GM12872 (cell line): ENCODE data around the gene PLEKHA1.

ENCODE experiments used
- TF ChIP-seq, protein P1 (sequence below): IDR thresholded peaks from 3 replicates; pipeline ENCODE4 v1.5.1; 2011; ENCODE audit warnings: low read depth, mild to moderate bottlenecking, low read length, moderate library complexity; ENCODE audit not compliant: insufficient read depth

Gene PLEKHA1

GRCh38 chr10:122373721-122374120, 787 bp upstream of the PLEKHA1 start:
- TF ChIP-seq, protein P1, sequence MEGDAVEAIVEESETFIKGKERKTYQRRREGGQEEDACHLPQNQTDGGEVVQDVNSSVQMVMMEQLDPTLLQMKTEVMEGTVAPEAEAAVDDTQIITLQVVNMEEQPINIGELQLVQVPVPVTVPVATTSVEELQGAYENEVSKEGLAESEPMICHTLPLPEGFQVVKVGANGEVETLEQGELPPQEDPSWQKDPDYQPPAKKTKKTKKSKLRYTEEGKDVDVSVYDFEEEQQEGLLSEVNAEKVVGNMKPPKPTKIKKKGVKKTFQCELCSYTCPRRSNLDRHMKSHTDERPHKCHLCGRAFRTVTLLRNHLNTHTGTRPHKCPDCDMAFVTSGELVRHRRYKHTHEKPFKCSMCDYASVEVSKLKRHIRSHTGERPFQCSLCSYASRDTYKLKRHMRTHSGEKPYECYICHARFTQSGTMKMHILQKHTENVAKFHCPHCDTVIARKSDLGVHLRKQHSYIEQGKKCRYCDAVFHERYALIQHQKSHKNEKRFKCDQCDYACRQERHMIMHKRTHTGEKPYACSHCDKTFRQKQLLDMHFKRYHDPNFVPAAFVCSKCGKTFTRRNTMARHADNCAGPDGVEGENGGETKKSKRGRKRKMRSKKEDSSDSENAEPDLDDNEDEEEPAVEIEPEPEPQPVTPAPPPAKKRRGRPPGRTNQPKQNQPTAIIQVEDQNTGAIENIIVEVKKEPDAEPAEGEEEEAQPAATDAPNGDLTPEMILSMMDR, result no peak

GRCh38 chr10:122374859-122375678, 561 bp downstream of the PLEKHA1 start:
- TF ChIP-seq, protein P1, result no peak

DNA sequence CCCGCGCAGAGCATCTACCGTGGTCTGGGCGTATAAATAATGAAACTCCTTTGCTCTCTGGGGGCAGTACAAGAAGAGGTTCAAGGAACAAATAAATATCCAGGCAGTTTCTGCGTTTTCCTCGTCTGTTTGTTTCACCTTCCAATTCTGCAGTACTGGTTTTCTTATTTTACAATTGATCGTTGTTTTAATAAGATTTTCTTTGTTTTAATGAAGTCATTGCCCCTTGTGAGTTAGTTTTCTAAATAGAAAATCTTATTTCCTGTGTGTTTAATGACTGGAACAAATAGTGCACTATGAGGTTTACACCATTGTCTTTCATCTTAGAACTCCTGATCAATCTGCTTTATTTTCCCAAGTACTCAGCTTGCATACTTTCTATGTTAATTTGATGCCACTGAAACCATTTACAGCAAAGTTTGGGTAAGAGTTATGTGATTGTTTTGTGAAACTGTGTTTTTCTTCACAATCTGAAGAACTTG, 1.2 kb downstream of the PLEKHA1 start:
- TF ChIP-seq, protein P1, result no peak

DNA sequence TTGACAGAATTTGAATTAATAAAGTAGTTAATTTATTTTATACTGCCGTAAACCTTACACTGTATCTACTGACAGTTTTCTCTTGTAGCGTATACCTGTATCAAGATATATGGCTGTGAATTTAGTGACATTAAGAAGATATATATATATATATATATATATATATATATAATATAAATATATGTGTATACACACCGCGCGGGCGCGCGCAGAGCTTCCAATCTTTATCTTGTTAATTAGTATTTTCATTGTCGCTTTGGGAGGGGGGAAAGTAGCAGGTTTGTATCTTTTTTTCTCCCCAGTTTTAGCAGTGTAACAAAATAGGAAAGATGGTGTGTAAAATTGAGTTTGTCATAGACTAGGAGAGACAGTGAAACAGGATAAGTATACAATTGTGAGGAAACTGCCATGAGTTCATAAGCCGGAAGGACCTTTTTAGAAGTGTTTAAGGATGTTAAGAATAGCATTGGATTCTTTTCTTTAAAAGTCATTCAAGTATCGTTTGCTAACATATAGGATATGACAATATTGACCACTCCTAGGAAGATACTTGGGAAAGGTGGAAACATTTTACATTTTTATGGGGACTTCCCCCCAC, 2.0 kb downstream of the PLEKHA1 start:
- TF ChIP-seq, protein P1, result no peak

GRCh38 chr10:122379041-122379440, 4.5 kb downstream of the PLEKHA1 start:
- TF ChIP-seq, protein P1, result no peak

GRCh38 chr10:122379537-122379936, 5.0 kb downstream of the PLEKHA1 start:
- TF ChIP-seq, protein P1, result no peak

- TF ChIP-seq, protein P1, result no peak
These were observed 6.2 kb downstream of the PLEKHA1 start for GRCh38 chr10:122380703-122381102.
